ENCODE measurements around the gene MLPH. TPM values are rescaled to one million over a fixed set of nuclear protein-coding genes. Genes with fewer than 3 reads are reported as not detected.

The MLPH gene
- polyA plus RNA-seq, 1 donor from 2014 or later = not detected

DNA sequence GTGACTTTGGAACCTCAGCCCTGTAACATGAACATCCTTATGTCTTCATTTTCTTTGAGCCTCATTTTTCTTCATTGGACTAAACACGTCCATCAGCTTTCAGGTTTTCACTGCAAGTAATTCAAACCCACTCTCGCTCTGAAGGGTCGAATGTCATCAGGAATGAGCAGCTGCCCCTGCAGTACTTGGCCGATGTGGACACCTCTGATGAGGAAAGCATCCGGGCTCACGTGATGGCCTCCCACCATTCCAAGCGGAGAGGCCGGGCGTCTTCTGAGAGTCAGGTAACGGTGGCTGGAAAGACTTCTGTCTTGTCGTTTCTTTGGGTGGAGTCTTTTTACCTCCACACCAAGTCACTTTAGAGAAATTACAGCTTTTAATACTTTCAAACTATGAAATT lies 40.2 kb downstream of the MLPH start:
- Mint-ChIP-seq H3K36me3 (peaks cover 2% of the 10 kb centered on the region), H3K4me1 (peaks cover 7 to 10% (median 7%) of the 10 kb centered on the region in 3 donors), H3K27ac (no peak overlapping the region), H3K4me3 (no peak overlapping the region), H3K27me3 (no peaks in the 10 kb centered on the region), H3K9me3 (no peaks in the 10 kb centered on the region)

DNA sequence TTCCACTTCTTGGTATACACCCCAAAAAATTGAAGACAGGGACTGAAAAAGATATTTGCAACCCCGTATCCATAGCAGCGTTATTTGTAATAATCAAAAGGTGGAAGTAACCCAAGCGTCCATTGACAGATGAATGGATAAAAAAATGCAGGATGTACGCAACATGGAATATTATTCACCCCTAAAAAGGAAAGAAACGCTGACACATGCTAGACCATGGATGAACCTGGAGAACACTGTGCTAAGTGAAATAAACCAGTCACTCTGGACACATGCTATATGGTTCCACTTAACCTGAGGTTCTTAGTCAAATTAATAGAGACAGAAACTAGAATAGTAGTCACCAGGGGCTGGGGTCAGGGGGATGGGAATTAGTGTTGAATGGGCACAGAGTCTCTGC lies 40.7 kb downstream of the MLPH start:
- peaks cover 7 to 10% (median 7%) of the 10 kb centered on the region in 3 donors for H3K4me1 Mint-ChIP-seq
- no peaks in the 10 kb centered on the region for H3K9me3 Mint-ChIP-seq
- no peak overlapping the region for H3K27ac Mint-ChIP-seq
- no peak overlapping the region for H3K4me3 Mint-ChIP-seq
- no peaks in the 10 kb centered on the region for H3K27me3 Mint-ChIP-seq
- H3K36me3 Mint-ChIP-seq = peaks cover 2% of the 10 kb centered on the region

DNA sequence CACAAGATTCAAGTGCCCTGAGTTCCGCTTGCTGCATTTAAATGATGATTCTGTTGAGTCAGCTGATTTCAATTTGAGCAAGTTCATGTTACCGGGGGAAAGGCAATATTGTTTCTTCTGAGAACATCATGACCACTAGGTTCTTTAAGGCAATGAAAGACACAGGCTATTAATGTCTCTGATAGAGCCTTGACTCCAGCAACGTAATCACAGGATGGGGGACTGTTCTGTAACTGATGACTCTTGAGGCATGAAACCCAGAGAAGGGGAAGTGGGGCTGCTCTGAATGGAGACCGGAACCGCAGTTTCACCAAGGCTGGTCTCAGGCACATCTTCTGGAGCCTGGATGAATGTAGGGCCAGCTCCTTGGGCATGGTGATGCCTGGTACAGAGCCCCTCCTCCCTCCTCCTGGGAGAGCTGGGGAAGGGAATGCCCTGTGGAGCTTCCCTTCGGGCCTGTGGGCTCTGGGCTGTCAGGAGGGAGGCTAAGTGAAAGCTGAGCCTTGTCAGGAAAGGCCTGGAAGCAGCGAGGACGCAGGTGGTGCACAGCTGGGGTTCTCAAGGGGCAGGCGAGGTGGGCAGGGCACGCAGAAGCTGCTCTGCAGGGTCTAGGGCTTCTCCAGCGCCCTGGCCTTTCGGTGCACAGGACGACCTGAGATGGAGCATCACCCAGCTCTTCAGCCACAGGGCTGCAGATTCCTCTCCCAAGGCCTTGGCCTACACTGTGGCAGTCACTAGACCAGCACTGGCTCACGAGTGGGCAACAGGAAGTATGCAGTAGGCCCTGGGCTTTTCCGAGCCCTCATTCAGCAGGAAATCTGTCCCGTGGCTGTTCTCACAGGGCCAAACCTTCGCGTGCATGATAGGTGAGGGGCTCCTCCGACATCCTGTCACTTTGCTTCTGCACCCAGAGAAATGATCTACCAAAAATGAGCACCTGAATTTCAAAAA lies 42.7 kb downstream of the MLPH start:
- Mint-ChIP-seq H3K36me3 (peaks cover 2% of the 10 kb centered on the region), H3K27me3 (no peaks in the 10 kb centered on the region), H3K9me3 (no peaks in the 10 kb centered on the region), H3K4me3 (peak overlapping the region in 2 of 4 donors; percentile 48 to 81), H3K4me1 (peaks cover 7 to 17% (median 10%) of the 10 kb centered on the region in 3 donors), H3K27ac (no peak overlapping the region)

DNA sequence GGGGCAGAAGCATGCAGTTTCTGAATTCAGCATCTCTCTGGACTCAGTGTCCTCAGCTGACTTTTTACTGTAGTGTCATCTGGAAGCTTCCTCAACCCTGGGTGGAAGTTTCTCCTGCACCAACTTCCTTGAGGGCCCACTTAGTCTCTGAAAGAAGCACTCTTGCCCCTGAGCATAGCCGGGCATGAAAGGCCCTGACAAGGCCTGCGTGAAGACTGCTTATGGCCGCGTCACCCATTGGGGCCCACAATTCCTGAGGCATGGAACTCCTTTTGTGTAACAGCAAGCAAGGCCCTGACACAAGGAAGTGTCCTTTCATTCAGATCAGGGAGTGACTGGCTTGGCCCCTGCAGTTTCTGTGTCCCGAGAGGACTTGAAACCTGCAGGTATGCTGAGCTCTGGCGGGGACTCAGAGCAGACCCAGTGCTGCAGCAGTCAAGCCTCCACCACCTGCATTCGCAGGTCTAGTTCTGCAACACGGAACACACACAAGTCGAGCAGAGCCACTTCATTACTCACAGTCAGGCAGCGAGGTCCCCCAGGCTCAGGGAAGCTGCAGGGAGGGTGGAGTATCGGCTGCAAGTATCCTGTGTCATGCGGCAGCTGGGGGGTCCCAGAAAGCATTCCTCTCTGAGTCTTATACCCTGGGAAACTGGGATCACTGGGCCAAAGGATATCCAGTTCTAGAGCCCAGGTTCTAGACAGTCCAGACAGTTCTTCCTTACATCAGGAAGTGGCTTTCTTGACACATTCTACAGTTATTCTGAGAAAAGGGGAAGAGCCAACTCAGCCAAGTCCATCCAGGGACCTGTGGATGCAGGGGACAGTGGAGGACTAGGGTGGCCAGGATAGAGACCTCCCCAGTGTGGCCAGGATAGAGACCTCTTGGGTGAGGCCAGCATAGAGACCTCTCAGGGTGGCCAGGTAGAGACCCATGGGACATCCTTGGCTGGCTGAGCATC lies 43.7 kb downstream of the MLPH start:
- H3K27ac Mint-ChIP-seq = peak overlapping the region in 1 of 3 donors; percentile 16
- H3K36me3 Mint-ChIP-seq = peaks cover 2% of the 10 kb centered on the region
- no peaks in the 10 kb centered on the region for H3K9me3 Mint-ChIP-seq
- peaks cover 7 to 17% (median 10%) of the 10 kb centered on the region in 3 donors for H3K4me1 Mint-ChIP-seq
- H3K4me3 Mint-ChIP-seq = no peak overlapping the region
- H3K27me3 Mint-ChIP-seq = no peaks in the 10 kb centered on the region

DNA sequence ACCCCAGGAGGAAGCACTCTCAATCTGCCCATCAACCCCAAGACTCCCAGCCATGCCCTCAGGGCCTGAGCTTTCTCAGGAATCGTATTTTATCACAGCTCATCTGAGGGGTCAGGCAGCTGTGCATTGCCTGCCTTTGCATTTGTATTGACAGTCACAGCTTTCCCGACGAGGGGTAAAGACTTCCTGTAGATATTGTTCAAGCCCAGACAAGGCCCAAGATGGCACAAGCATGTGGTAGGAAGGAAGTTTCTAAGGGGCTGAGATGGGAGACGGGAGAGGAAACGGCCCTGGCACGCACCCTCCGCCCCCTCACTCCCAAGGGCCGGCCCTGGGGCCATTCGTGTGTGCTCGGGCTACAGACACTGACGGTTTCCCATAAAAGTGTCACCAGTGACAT lies 45.1 kb downstream of the MLPH start:
- no peaks in the 10 kb centered on the region for H3K9me3 Mint-ChIP-seq

DNA sequence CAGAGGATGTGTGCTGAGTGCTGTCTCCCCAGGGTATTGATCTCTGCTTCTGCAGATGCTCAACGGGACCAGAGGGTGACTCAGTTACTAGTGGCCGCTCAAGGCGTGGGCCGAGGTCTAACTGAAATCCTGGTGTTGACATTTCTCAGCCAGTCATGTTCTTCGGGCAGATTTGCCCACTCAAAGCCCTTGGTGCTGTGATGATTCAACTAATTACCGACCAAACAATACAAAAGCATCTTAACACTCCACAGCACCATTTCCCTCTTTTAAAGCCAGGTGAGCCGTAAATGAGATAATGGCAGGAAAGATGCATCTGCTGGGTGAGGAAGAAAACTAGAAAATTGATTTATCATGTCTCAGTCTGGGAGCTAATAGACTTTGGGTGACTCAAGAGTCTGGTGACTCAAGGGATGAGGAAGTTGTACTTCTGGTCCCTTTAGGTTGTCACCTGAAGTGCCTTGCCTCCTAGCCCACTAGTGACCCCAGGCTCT lies 46.7 kb downstream of the MLPH start:
- no peak overlapping the region for H3K4me3 Mint-ChIP-seq
- H3K27ac Mint-ChIP-seq = no peak overlapping the region
- H3K27me3 Mint-ChIP-seq = peaks cover 7% of the 10 kb centered on the region
- peaks cover 7 to 15% (median 10%) of the 10 kb centered on the region in 3 donors for H3K4me1 Mint-ChIP-seq
- no peaks in the 10 kb centered on the region for H3K36me3 Mint-ChIP-seq
- H3K9me3 Mint-ChIP-seq = no peaks in the 10 kb centered on the region

More for the DNA sequence above, 45.1 kb downstream of the MLPH start:
- no peak overlapping the region for H3K27ac Mint-ChIP-seq
- H3K27me3 Mint-ChIP-seq = peaks cover 1% of the 10 kb centered on the region
- peaks cover 7 to 17% (median 10%) of the 10 kb centered on the region in 3 donors for H3K4me1 Mint-ChIP-seq
- peaks cover 2% of the 10 kb centered on the region for H3K36me3 Mint-ChIP-seq
- H3K4me3 Mint-ChIP-seq = no peak overlapping the region

DNA sequence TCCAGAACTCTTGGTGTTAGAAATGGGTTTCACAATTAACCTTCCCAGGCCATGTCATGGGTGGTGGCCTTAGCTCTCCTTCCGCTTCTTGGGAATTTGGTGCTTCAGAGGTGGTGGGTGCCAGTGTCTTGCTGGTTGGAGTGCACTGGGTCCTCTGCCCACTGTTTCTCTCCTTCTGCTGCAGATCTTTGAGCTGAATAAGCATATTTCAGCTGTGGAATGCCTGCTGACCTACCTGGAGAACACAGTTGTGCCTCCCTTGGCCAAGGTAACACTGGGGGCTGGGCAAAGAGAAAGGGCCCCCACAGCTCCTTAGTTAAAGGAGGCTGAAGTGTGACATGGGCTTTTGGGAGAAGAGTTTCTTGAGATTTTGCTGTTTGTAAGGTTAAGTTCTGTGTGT lies 47.3 kb downstream of the MLPH start:
- H3K9me3 Mint-ChIP-seq = no peaks in the 10 kb centered on the region
- H3K4me1 Mint-ChIP-seq = peaks cover 4 to 10% (median 7%) of the 10 kb centered on the region in 3 donors
- H3K27ac Mint-ChIP-seq = no peak overlapping the region
- no peaks in the 10 kb centered on the region for H3K36me3 Mint-ChIP-seq
- peaks cover 7% of the 10 kb centered on the region for H3K27me3 Mint-ChIP-seq
- H3K4me3 Mint-ChIP-seq = peak overlapping the region in 1 of 4 donors; percentile 44

DNA sequence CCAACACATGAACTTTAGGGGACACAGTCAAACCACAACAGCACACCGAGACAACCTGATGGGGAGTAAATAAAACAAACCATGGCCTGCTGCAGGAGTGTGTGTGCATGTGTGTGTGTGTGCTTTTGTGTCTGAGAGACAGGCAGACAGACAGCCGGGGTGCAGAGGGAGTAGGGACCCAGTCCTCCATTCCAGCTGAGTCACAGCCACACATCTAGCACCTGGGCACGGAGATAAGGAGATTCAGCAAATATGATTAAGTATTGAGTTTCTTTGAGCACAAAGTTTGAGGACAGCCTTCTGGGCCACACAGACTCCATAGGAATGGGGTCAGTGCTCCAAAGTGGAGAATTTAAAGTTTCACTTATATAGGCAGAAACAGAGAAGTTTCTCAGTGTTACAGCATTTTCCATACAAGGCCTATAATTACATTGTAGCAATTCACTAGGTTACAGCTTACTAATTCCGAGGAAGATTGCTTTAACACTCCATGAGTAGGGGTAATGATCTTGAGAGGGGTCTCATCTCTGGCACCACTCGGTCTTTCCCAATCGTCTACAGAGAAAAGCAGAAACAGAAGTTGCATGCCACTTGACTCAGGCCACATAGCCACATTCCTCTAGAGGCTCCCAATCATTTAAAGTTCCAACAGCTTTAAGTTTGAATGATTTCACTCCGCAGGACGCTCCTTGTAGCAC lies 48.5 kb downstream of the MLPH start:
- Mint-ChIP-seq H3K9me3 (no peaks in the 10 kb centered on the region), H3K36me3 (no peaks in the 10 kb centered on the region), H3K4me3 (no peak overlapping the region), H3K27me3 (peaks cover 7% of the 10 kb centered on the region), H3K4me1 (peaks cover 0 to 8% (median 3%) of the 10 kb centered on the region in 3 donors), H3K27ac (no peak overlapping the region)

DNA sequence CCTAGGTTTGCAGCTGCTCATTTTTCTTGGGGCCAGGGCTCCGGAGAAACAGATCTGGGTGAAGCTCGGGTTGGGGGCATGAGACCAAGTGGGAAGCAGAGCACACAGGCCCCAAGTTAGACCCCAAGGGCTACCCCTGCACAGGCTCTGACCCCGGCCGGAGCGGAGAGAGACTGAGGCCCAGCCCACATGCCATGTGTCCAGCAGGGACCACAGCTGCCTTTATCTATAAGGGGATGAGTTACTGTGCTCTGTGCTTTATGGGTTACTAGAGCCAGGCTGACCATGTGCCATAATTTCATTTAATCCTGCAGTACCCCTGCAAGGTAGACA lies 49.0 kb downstream of the MLPH start:
- Mint-ChIP-seq H3K9me3 (no peaks in the 10 kb centered on the region), H3K27me3 (peaks cover 7% of the 10 kb centered on the region), H3K27ac (no peak overlapping the region), H3K4me1 (peaks cover 0 to 8% (median 3%) of the 10 kb centered on the region in 3 donors), H3K4me3 (no peak overlapping the region), H3K36me3 (no peaks in the 10 kb centered on the region)

DNA sequence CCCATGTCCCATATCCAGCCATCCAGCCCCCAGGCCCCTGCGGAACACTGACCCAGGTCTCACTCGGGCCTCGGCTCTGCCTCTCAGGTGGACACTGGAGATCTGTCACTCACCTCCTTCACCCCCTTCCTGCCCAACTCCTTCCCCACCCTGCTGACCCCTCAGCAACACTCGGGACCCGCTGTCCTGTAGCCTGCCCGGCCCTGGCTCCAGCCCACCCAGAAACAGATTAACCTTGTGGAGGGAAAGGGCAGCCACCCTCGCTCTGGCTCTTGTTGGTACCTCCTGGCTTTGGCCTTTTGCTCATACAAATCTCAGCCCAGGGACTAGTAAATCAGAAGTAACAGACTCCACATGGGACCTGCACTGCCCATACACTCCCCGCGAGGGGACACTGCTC lies 49.6 kb downstream of the MLPH start:
- Mint-ChIP-seq H3K27ac (no peak overlapping the region), H3K36me3 (no peaks in the 10 kb centered on the region), H3K4me1 (peaks cover 0 to 8% (median 3%) of the 10 kb centered on the region in 3 donors), H3K4me3 (no peak overlapping the region), H3K9me3 (no peaks in the 10 kb centered on the region), H3K27me3 (peaks cover 7% of the 10 kb centered on the region)

DNA sequence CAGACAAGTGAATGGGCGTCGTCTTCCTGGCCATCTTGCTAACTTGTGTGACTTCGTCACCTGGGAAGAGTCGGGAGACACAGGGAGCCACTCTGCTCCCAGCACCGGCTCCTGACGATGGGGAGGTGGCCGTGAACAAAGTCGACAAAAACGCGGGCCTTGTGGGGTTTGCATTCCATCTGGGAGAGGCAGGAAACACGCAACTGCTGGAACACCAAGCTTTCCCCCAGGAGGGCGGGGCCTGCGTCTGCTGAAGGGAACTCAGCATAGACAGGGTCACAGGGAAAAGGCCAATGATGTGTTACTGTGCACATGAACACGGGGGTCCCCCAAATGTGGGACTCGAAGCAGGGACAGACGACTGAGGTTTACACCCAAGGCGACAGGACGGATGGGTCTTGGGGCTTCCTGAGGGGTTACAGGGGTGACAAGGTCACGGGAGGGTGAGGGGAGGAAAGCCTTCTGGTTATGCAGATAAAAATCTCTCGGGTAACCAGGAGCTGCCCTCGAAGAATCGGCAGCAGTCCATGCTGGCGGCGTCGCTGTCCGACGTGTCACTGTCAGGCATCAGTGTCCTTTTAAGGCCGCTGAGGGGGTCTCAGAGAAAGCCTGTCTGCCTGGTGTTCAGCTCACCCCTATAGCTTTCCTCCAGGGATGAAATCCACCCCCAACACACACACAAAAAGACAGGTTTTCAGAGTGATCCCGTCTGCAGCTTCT lies 51.1 kb downstream of the MLPH start:
- Mint-ChIP-seq H3K36me3 (no peaks in the 10 kb centered on the region), H3K9me3 (no peaks in the 10 kb centered on the region), H3K4me1 (peaks cover 0 to 8% (median 3%) of the 10 kb centered on the region in 3 donors), H3K27me3 (peaks cover 7% of the 10 kb centered on the region), H3K4me3 (peak overlapping the region in 1 of 4 donors; percentile 65), H3K27ac (no peak overlapping the region)

DNA sequence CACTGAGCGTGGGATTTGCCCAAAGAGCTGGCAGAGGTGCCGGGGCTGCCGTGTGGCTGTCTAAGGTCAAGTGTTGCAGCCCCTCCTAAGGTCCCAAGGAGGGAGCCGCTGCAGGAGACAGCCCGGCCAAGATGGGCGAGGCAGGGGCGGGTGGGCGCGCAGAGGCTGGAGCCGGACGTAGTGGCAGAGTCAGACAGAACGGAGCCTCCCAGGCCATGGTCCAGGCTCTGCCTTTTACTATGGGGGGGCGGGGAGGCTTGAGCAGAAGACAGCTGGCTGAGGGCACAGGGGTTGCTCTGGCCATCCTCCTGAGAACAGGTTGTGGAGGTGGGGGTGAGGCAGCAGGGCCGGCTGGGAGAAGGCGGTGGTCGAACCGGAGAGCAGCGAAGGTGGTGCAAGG lies 51.9 kb downstream of the MLPH start:
- Mint-ChIP-seq H3K36me3 (no peaks in the 10 kb centered on the region), H3K27ac (no peak overlapping the region), H3K4me3 (no peak overlapping the region), H3K4me1 (peaks cover 0 to 3% (median 0%) of the 10 kb centered on the region in 3 donors), H3K9me3 (no peaks in the 10 kb centered on the region), H3K27me3 (peaks cover 7% of the 10 kb centered on the region)

DNA sequence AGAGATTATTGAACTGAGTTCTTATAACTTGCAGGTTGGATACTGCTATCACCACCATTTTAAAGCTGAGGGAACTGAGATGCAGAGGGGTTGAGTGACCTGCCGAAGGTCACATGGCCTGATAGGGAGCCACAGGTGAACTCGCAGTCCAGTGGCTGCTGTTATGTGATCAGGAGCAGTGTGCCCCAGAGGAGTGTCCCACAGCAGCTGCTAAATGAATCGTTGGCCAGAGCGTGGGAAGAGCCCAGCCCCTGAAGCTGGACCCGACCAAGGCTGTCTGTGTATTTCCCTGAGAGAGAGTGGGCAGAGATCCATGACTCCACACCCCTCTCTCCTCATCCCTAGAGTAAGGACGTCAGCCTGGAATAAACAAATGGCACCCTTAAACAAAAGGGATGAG lies 52.6 kb downstream of the MLPH start:
- H3K27ac Mint-ChIP-seq = peak overlapping the region in 1 of 3 donors; percentile 23
- H3K27me3 Mint-ChIP-seq = peaks cover 7% of the 10 kb centered on the region
- no peak overlapping the region for H3K4me3 Mint-ChIP-seq
- H3K9me3 Mint-ChIP-seq = no peaks in the 10 kb centered on the region
- no peaks in the 10 kb centered on the region for H3K4me1 Mint-ChIP-seq
- H3K36me3 Mint-ChIP-seq = no peaks in the 10 kb centered on the region

DNA sequence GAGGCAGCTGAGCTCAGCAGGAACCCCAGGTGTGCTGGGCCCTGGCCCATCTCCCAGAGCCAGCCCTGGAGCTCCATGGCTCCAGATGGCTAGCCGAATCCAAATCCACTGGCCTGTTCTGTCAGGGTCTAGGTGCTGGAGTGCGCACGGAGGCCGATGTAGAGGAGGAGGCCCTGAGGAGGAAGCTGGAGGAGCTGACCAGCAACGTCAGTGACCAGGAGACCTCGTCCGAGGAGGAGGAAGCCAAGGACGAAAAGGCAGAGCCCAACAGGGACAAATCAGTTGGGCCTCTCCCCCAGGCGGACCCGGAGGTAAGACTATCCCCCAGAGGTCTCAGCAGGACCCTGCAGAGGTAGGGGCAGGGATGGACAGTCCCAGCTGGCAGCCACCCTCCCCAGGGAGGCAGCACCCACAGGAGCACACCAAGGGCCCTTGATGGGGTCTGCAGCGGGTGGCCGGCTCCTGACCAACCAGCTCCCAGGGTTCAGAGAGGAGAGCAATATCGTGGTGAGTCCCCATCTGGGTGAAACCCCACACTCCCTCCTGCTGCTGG lies 53.2 kb downstream of the MLPH start:
- H3K36me3 Mint-ChIP-seq = no peaks in the 10 kb centered on the region
- H3K27me3 Mint-ChIP-seq = peaks cover 7% of the 10 kb centered on the region
- no peak overlapping the region for H3K27ac Mint-ChIP-seq
- no peak overlapping the region for H3K4me3 Mint-ChIP-seq
- no peaks in the 10 kb centered on the region for H3K9me3 Mint-ChIP-seq
- H3K4me1 Mint-ChIP-seq = no peaks in the 10 kb centered on the region

Data from IgD-negative memory B cell (primary cell).